ENCODE measurements around the gene PPP2R3B.

DNA sequence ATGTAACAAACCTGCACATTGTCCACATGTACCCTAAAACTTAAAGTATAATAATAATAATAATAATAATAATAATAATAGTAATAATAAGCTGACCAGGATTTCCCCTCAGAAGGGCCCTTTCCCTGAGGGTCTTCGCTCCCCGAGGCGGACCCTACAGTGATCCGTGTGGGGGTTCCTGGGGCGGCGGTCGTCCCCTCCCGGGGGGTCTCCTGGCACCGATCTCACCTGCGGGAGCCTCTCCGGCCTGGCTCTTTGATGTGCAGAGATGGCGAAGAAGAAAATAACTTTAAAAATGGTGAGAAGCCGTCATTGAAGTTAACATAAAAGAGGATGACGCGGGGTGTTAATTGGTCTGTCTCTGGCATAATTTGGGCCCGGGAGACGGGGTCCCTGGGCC is 48.2 kb upstream of the PPP2R3B start:
- TF ChIP-seq, protein P1, sequence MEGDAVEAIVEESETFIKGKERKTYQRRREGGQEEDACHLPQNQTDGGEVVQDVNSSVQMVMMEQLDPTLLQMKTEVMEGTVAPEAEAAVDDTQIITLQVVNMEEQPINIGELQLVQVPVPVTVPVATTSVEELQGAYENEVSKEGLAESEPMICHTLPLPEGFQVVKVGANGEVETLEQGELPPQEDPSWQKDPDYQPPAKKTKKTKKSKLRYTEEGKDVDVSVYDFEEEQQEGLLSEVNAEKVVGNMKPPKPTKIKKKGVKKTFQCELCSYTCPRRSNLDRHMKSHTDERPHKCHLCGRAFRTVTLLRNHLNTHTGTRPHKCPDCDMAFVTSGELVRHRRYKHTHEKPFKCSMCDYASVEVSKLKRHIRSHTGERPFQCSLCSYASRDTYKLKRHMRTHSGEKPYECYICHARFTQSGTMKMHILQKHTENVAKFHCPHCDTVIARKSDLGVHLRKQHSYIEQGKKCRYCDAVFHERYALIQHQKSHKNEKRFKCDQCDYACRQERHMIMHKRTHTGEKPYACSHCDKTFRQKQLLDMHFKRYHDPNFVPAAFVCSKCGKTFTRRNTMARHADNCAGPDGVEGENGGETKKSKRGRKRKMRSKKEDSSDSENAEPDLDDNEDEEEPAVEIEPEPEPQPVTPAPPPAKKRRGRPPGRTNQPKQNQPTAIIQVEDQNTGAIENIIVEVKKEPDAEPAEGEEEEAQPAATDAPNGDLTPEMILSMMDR (IDR thresholded peaks at IDR 0.05; ENCODE audit: poor library complexity, severe bottlenecking), result no peak
- TF ChIP-seq POLR2AphosphoS5 (IDR thresholded peaks at IDR 0.05), result no peak
- no peak for TF ChIP-seq EZH2 (IDR thresholded peaks at IDR 0.05; ENCODE audit: borderline replicate concordance, insufficient read depth, low read length, poor library complexity, severe bottlenecking)
- no peak for TF ChIP-seq TAF1 (IDR thresholded peaks at IDR 0.05; ENCODE audit: low read depth)
- no peak for TF ChIP-seq MXI1 (conservative IDR thresholded peaks at IDR 0.05; ENCODE audit: poor library complexity, severe bottlenecking)
- TF ChIP-seq RAD21 (conservative IDR thresholded peaks at IDR 0.05), result no peak

All from neural cell (in vitro differentiated cells).